NCI-H345 (cell line): ENCODE measurements around the gene SNAP29.
"Not testable (repeated sequence)": the region's sequence is repeated elsewhere in the genome, so short reads cannot be mapped to it uniquely, and the experiment has no call there.

Experiments used
- DNase-seq: peaks from one replicate; lab custom pipeline; 2025; lab: John Stamatoyannopoulos, UW

Gene SNAP29

GRCh38 chr22:20858615-20859416, at the start of gene SNAP29, which contains the start of gene PI4KA:
Gene SNAP29, plus strand, starts transcription at chr22:20859007. Its CDS starts 104 bp downstream, at chr22:20859111.
Gene PI4KA, minus strand, starts transcription at chr22:20858811. Its CDS starts 86 bp downstream, at chr22:20858725.
- DNase-seq, result peak; percentile 96

DNA sequence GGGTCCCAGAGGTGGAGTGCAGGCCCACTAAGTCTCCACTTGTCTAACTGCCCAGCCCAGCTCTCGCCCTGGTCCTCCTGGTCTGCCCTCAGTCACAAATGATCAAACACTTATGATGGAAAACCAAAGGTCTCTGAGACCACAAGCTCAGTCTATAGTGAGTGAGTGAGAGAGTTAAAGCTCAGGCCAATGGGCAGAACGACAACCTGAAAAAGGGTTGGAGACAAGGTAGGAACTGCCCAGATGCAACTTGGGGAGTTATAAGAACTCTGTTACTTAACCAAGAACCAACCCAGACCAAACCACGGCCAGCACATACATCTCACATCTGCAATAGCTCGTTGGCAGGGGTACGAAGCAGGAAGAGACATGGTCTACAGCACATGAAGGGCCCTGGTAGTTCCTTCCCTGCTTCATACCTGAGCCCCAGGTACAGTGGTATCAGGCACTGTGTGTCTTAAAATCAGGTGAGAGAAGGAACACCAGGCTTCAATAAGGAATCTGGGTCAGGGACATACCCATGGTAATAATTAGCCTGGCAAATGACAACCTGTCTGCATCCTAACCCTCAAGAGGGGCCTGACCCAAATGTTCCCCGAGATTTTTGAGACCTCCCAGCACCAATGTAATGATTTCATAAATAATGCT, 49.1 kb upstream of the SNAP29 start:
- no peak for DNase-seq

GRCh38 chr22:20810645-20811044, 48.2 kb upstream of the SNAP29 start:
- no peak for DNase-seq

GRCh38 chr22:20811171-20811570, 47.6 kb upstream of the SNAP29 start:
- no peak for DNase-seq

DNA sequence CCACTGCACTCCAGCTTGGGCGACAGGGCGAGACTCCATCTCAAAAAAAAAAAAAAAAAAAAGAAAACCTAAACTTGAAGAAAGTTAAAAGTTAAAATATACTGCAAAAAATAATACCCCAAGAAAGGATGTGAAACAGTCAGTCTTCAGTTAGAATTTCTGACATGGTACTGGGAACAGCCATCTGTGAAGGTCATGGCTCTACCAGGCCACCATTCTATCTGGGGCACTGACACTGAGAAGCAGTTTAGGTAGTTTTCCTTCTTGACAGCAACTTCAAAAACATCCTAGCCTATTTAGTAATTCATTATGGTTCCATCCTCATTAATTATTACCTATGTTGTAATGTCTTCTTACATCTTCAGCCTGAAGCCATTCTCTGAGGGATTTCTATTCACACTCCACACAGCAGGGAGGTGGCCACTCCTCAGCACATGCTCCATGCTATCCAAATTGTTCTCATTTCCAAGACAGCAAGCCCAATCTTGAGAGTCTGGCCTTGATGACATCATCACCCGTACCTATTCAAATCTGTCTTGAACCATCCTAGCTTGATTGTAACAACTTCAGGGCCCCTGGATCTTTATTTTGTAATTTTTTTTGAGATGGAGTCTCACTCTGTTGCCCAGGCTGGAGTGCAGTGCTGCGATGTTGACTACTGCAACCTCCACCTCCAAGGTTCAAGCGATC, 46.7 kb upstream of the SNAP29 start:
- DNase-seq, result no peak

DNA sequence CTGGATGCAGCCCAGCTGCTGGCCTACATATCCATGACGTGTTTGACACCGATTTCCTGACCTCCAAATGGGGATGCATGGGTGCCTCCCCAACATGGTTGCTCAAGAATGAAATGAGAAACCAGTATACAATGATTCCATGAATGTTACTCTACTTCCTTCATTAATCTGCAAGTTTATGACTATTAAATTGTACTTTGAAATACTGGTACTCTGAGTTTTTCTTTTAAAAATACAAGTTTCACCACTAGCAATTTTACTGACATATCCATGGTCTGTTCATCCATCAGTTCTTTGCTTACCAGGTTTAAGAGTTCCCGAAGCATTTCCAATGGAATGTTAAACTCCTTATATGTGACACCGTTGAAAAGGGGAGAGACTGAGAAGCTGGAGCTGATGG, 45.8 kb upstream of the SNAP29 start:
- DNase-seq, result no peak

GRCh38 chr22:20814221-20814808, 44.5 kb upstream of the SNAP29 start:
- no peak for DNase-seq

DNA sequence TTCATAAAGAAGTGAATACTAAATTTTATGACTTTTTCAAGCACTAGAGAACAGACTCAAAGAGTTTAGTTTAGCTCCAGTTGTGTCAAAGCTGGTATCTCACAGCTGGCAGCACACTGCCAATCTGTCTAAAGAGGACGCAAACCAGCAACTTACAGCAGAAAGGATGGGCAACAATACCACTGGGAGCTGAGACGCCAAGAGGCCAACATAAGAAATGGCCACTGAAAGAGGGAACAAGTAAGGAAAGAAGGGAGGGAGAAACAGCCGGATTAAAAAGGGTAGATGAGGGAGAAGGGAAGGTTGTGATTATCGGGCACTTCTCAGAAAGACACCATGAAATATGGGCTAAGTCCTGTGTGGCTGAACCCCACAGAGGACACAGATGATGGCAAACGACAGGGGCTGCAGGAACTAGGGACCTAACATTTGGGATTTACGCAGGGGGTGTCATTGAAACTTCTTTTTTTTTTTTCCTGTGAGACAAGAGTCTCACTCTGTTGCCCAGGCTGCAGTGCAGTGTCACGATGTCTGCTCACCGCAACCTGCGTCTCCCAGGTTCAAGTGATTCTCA, 43.2 kb upstream of the SNAP29 start:
- DNase-seq, result no peak

DNA sequence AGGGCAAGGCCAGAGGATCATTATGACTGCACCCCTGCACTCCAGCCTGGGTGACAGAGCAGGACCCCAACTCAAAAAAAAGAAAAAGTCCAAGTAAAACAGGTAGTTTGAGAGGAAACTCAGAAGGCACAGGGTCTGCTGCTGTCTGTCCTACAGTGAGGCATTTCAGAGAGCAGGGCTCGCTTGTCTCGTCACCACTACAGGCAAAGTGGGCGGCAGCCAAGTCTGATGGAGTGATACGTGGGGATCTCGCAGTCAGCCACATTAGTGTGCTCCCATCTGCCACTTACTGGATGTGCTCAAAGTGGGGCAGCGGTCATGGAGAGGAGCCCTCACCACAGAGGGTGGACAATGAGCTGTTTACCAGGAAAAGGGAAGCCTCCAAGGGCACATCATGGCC, 42.2 kb upstream of the SNAP29 start:
- no peak for DNase-seq

- DNase-seq, result no peak
Observed at GRCh38 chr22:20818471-20818870, 40.3 kb upstream of the SNAP29 start.

GRCh38 chr22:20819471-20819870, 39.3 kb upstream of the SNAP29 start:
- no peak for DNase-seq

DNA sequence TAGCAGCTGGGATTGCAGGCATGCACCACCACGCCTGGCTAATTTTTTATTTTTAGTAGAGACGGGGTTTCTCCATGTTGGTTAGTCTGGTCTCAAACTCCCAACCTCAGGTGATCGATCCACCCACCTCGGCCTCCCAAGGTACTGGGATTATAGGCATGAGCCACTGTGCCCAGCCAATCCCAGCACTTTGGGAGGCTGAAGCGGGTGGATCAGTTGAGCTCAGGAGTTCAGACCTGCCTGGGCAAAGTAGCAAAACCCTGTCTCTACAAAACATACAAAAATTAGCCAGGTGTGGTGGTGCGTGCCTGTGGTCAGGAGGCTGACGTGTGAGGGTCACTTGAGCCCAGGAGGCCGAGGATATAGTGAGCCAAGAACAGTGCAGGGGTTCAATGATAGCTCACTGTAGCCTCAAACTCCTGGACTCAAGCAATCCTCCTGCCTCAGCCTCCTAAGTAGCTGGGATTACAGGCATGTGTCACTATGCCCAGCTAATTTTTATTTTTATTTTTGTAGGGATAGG, 37.0 kb upstream of the SNAP29 start:
- not testable (repeated sequence) for DNase-seq

- DNase-seq, result no peak
Observed at GRCh38 chr22:20822240-20822639, 36.6 kb upstream of the SNAP29 start.

GRCh38 chr22:20823264-20823663, 35.5 kb upstream of the SNAP29 start:
- no peak for DNase-seq

DNA sequence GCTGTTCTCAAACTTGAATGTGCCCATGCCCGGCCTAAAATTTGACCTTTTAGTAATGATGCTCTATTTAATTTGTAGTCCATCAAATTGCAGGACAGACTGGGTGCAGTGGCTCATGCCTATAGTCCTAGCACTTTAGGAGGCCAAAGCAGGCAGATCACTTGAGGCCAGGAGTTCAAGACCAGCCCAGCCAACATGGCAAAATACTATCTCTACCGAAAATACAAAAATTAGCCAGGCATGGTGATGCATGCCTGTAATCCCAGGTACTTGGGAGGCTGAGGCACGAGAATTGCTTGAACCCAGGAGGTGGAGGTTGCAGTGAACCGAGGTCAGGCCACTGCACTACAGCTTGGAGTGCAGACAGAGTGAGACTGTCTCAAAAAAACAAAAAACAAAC, 33.6 kb upstream of the SNAP29 start:
- DNase-seq, result not testable (repeated sequence)

DNA sequence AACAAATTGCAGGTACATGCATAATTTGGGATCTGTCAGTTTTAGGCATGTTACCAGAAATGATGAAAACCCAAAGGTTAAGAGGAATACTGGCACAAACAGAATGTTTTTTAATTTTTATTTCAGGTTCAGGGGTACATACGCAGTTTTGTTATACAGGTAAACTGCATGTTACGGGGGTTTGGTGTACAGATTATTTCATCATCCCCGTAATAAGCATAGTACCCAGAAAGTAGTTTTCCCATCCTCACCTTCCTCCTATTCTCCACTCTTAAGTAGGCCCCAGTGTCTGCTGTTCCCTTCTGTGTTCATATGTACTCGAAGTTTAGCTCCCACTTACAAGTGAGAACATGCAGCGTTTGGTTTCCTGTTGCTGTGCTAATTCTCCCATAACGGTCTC, 33.2 kb upstream of the SNAP29 start:
- no peak for DNase-seq

DNA sequence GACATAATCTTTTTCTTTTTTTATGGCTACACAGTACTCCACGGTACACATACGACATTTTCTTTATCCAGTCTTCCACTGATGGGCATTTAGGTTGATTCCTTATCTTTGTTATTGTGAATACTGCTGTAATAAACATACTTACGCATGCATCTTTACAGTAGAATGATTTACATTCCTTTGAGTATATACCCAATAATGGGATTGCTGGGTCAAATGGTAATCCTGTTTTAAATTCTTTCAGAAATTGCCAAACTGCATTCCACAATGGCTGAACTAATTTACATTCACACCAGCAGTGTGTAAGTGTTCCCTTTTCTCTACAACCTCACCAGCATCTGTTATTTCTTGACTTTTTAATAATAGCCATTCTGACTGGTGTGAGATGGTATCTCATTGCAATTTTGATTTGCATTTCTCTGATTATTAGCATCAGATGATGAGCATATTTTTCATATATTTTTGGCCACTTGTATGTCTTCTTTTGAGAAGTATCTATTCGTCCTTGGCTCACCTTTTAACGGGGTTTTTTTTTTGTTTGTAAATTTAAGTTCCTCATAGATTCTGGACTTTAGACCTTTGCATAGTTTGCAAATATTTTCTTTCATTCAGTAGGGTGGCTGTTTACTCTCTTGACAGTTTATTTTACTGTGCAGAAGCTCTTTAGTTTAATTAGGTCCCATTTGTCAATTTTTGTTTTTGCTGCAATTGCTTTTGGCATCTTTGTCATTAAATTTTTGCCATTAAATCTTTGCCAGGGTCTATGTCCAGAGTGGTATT, 32.2 kb upstream of the SNAP29 start:
- DNase-seq, result not testable (repeated sequence)

DNA sequence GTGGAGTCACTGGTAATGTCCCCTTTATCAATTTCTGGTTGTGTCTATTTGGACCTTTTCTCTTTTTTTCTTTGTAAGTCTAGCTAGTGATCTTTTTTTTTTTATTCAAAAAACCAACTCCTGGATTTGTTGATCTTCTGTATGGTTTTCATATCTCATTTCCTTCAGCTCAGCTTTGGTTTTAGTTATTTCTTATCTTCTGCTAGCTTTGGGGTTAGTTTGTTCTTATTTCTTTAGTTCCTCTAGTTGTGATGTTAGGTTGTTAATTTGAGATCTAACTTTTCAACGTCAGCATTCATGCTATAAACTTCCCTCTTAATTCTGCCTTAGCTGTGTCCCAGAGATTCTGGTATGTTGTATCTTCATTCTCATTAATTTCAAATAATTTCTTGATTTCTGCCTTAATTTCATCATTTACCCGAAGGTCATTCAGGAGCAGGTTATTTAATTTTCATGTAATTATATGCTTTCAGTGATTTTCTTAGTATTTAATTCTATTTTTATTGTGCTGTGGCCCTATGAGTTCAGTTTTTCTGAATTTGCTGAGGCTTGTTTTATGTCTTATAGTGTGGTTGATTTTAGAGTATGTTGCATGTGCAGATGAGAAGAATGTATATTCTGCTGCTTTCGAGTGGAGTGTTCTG, 29.2 kb upstream of the SNAP29 start:
- DNase-seq, result no peak

DNA sequence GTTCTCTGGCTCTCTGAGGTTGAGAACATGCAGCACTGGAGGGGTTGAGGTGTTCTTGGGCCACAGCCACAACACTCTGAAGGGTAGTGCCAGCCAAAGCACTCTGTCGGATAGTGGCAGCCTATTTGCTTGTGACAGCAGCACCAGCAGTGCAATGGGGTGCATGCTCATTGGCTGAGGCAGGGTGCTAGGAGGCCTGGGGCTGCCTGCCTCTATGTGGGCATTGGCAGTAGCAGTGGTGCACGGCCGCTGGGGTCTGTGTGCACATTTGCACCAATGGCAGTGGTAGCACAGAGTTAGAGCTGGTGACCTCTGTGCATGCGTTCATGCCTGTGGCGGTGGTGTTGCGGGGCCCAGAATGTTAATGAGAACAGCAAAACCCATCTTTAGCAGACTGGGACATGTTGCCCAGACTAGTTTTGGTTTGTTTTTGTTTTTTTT, 25.6 kb upstream of the SNAP29 start:
- DNase-seq, result no peak

GRCh38 chr22:20834206-20834605, 24.6 kb upstream of the SNAP29 start:
- DNase-seq, result no peak
